GM20000 (cell line): ENCODE measurements around the gene HSF2BP.

Source experiments
- DNase-seq: peaks from one replicate; pipeline ENCODE4 v3.0.0; 2012; ENCODE audit warnings: low spot score
- CTCF ChIP-seq: IDR thresholded peaks from 2 replicates; pipeline ENCODE4 v1.5.1; 2012; ENCODE audit warnings: mild to moderate bottlenecking, control low read depth; ENCODE audit errors: extremely low read depth, missing control alignments

The HSF2BP gene

GRCh38 chr21:43590194-43590593 is 69.1 kb downstream of the HSF2BP start:
- no peak for DNase-seq
- no peak for TF ChIP-seq CTCF

- no peak for DNase-seq
- TF ChIP-seq CTCF, result no peak
These were observed 70.3 kb downstream of the HSF2BP start for GRCh38 chr21:43588957-43589356.

- no peak for TF ChIP-seq CTCF
- no peak for DNase-seq
These were observed 73.3 kb downstream of the HSF2BP start for GRCh38 chr21:43585924-43586413.

GRCh38 chr21:43585514-43585913 is 73.8 kb downstream of the HSF2BP start:
- no peak for TF ChIP-seq CTCF
- DNase-seq, result no peak

- no peak for DNase-seq
- no peak for TF ChIP-seq CTCF
These were observed 77.8 kb downstream of the HSF2BP start for GRCh38 chr21:43581453-43581852.

GRCh38 chr21:43578677-43579303 is 80.5 kb downstream of the HSF2BP start:
- no peak for TF ChIP-seq CTCF
- no peak for DNase-seq

GRCh38 chr21:43575473-43575844 is 83.8 kb downstream of the HSF2BP start:
- DNase-seq, result no peak
- TF ChIP-seq CTCF, result no peak
